Liver (tissue), 9 donors: ENCODE data around the gene CRISPLD2. TPM values are rescaled to one million over a fixed set of nuclear protein-coding genes. Genes with fewer than 3 reads are reported as not detected.

Source experiments
- DNase-seq: peaks from one replicate; pipeline ENCODE4 v3.0.0-alpha.2; 2017; ENCODE audit warnings: low spot score
- H3K27ac ChIP-seq, 2 donors: one replicate each; pipeline ENCODE4 v1.7.0; 2013; ENCODE audit warnings: inconsistent platforms in 2 of 2, low read length in 2 of 2, control low read depth in 1 of 2, low read depth in 1 of 2, mild to moderate bottlenecking in 1 of 2
- H3K27me3 ChIP-seq, 4 donors: one replicate each; pipeline versions ENCODE4 v1.6.1 to v1.7.0; 2013; ENCODE audit warnings: low read length in 3 of 4, inconsistent platforms in 1 of 4, mild to moderate bottlenecking in 1 of 4, moderate library complexity in 1 of 4; ENCODE audit not compliant: control insufficient read depth in 4 of 4, insufficient read depth in 4 of 4
- H3K36me3 ChIP-seq, 4 donors: one replicate each; pipeline versions ENCODE4 v1.6.1 to v1.7.0; 2013; ENCODE audit warnings: low read length in 3 of 4, mild to moderate bottlenecking in 3 of 4, low read depth in 1 of 4, moderate library complexity in 1 of 4; ENCODE audit not compliant: control insufficient read depth in 4 of 4, insufficient read depth in 3 of 4
- H3K4me1 ChIP-seq, 4 donors: one replicate each; pipeline versions ENCODE4 v1.6.1 to v1.7.0; 2013; ENCODE audit warnings: low read length in 3 of 4, mild to moderate bottlenecking in 3 of 4, moderate library complexity in 1 of 4; ENCODE audit not compliant: control insufficient read depth in 4 of 4, insufficient read depth in 4 of 4
- H3K4me3 ChIP-seq, 3 donors: one replicate each; pipeline versions ENCODE4 v1.6.1 to v1.7.0; 2013; ENCODE audit warnings: low read length in 3 of 3, control low read depth in 1 of 3, low read depth in 1 of 3, mild to moderate bottlenecking in 1 of 3
- H3K9ac ChIP-seq, 2 donors: one replicate each; pipeline ENCODE4 v1.7.0; 2013; ENCODE audit warnings: low read length in 2 of 2, mild to moderate bottlenecking in 2 of 2, moderate library complexity in 2 of 2, control low read depth in 1 of 2, low read depth in 1 of 2
- H3K9me3 ChIP-seq, 4 donors: one replicate each; pipeline versions ENCODE4 v1.6.1 to v1.7.0; 2013; ENCODE audit warnings: low read length in 3 of 4; ENCODE audit not compliant: control insufficient read depth in 4 of 4
- EGR1 ChIP-seq, 2 donors: IDR thresholded peaks; 2 replicates each; pipeline ENCODE4 v1.6.1; 2016 to 2018; ENCODE audit warnings: antibody characterized with exemption in 2 of 2, low read depth in 2 of 2
- FOXA2 ChIP-seq: IDR thresholded peaks from 2 replicates; pipeline ENCODE4 v1.6.1; 2016; ENCODE audit warnings: antibody characterized with exemption
- GABPA ChIP-seq, 2 donors: IDR thresholded peaks in 1 of 2; conservative IDR thresholded peaks in 1 of 2; 2 replicates each; pipeline ENCODE4 v1.6.1; 2016; ENCODE audit warnings: antibody characterized with exemption in 2 of 2, mild to moderate bottlenecking in 1 of 2, moderate library complexity in 1 of 2
- HNF4A ChIP-seq, 2 donors: conservative IDR thresholded peaks; 2 replicates each; pipeline ENCODE4 v1.6.1; 2016; ENCODE audit warnings: antibody characterized with exemption in 2 of 2, mild to moderate bottlenecking in 2 of 2
- JUND ChIP-seq, 2 donors: IDR thresholded peaks; 2 replicates each; pipeline ENCODE4 v1.6.1; 2016; ENCODE audit warnings: antibody characterized with exemption in 2 of 2
- SP1 ChIP-seq: IDR thresholded peaks from 2 replicates; pipeline ENCODE4 v1.6.1; 2018; ENCODE audit warnings: antibody characterized with exemption, mild to moderate bottlenecking
- TAF1 ChIP-seq: conservative IDR thresholded peaks from 2 replicates; pipeline ENCODE4 v1.6.1; 2016; ENCODE audit warnings: antibody characterized with exemption, mild to moderate bottlenecking
- YY1 ChIP-seq: IDR thresholded peaks from 2 replicates; pipeline ENCODE4 v1.6.1; 2016; ENCODE audit warnings: antibody characterized with exemption, mild to moderate bottlenecking
- WGBS: extraction: QIAGEN DNeasy Blood & Tissue Kit; methylation state at CpG from one replicate; pipeline ENCODE4 v1.1.7; 2013; 5-methylcytosine and 5-hydroxymethylcytosine counted together
- polyA plus RNA-seq, 2 donors: library from polyadenylated mRNA; stranded (reverse) in 1 of 2; unstranded in 1 of 2; fragments of 200-250 nt in 1 of 2; fragments of >200 nt in 1 of 2; fragmentation: Nextera tagmentation in 1 of 2; extraction: Ambion mirVana in 1 of 2; gene quantifications; one replicate each; pipeline versions ENCODE4 v1.2.1 to v1.2.3, GENCODE V29; 2013 to 2015
- total RNA-seq, 2 donors: library from RNA; depleted of rRNA; stranded (reverse); fragments of >200 nt; gene quantifications; one replicate each; pipeline ENCODE4 v1.2.3, GENCODE V29; 2014
- TF ChIP-seq, protein P1 (sequence below): IDR thresholded peaks from 2 replicates; pipeline ENCODE4 v1.6.1; 2016; ENCODE audit warnings: antibody characterized with exemption
- TF ChIP-seq, protein P2 (sequence below): IDR thresholded peaks from 2 replicates; pipeline ENCODE4 v1.6.1; 2016; ENCODE audit warnings: antibody characterized with exemption
- TF ChIP-seq, protein P3 (sequence below): IDR thresholded peaks from 2 replicates; pipeline ENCODE4 v1.6.1; 2016; ENCODE audit warnings: antibody characterized with exemption, mild to moderate bottlenecking
- TF ChIP-seq, protein P4 (sequence below): IDR thresholded peaks from 2 replicates; pipeline ENCODE4 v1.6.1; 2016; ENCODE audit warnings: antibody characterized with exemption
- TF ChIP-seq, protein P5 (sequence below): fragments of 150-350 bp; IDR thresholded peaks from 2 replicates; pipeline ENCODE4 v1.5.1; 2017; ENCODE audit warnings: improper control_type of control experiment, low read depth, low read length; ENCODE audit not compliant: missing input control
- donor health status: healthy.
- donor health status: healthy.
- donor health status: healthy.
- donor health status: healthy.
- donor health status: healthy.

The CRISPLD2 gene
- total and polyA plus RNA-seq, 4 donors, result 2.6 to 14.8 (median 4.1) TPM

DNA sequence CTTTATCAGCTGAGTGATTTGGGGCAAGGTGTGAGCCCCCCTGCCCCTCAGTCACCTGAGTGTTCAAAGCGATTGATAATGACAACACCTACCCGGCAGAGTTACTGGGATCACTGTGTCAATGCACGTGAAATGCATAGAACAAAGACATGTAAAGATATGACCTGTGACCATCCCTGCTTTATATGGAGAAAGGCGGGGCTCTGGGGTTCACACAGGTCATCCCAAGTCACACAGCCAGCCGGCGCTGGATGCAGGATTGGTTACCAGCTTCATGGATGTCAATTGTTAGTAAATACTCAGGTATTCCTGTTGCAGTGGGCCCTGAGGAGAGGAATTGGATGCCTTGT, 64.4 kb downstream of the CRISPLD2 start:
- Histone ChIP-seq H3K27me3 (no peaks in the 10 kb centered on the region), H3K4me1 (no peaks in the 10 kb centered on the region), H3K27ac (no peak overlapping the region), H3K4me3 (no peak overlapping the region), H3K9me3 (no peaks in the 10 kb centered on the region), H3K9ac (no peak overlapping the region), H3K36me3 (no peaks in the 10 kb centered on the region)
- 57% methylated on average over 6 of the region's 6 CpGs for WGBS
- TF ChIP-seq YY1, result no peak
- TF ChIP-seq, protein P1, sequence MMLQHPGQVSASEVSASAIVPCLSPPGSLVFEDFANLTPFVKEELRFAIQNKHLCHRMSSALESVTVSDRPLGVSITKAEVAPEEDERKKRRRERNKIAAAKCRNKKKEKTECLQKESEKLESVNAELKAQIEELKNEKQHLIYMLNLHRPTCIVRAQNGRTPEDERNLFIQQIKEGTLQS, result no peak
- no peak for TF ChIP-seq JUND (IDR thresholded peaks at IDR 0.05)
- TF ChIP-seq FOXA2, result no peak
- TF ChIP-seq, protein P2, sequence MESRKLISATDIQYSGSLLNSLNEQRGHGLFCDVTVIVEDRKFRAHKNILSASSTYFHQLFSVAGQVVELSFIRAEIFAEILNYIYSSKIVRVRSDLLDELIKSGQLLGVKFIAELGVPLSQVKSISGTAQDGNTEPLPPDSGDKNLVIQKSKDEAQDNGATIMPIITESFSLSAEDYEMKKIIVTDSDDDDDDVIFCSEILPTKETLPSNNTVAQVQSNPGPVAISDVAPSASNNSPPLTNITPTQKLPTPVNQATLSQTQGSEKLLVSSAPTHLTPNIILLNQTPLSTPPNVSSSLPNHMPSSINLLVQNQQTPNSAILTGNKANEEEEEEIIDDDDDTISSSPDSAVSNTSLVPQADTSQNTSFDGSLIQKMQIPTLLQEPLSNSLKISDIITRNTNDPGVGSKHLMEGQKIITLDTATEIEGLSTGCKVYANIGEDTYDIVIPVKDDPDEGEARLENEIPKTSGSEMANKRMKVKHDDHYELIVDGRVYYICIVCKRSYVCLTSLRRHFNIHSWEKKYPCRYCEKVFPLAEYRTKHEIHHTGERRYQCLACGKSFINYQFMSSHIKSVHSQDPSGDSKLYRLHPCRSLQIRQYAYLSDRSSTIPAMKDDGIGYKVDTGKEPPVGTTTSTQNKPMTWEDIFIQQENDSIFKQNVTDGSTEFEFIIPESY, result no peak
- TF ChIP-seq, protein P3, sequence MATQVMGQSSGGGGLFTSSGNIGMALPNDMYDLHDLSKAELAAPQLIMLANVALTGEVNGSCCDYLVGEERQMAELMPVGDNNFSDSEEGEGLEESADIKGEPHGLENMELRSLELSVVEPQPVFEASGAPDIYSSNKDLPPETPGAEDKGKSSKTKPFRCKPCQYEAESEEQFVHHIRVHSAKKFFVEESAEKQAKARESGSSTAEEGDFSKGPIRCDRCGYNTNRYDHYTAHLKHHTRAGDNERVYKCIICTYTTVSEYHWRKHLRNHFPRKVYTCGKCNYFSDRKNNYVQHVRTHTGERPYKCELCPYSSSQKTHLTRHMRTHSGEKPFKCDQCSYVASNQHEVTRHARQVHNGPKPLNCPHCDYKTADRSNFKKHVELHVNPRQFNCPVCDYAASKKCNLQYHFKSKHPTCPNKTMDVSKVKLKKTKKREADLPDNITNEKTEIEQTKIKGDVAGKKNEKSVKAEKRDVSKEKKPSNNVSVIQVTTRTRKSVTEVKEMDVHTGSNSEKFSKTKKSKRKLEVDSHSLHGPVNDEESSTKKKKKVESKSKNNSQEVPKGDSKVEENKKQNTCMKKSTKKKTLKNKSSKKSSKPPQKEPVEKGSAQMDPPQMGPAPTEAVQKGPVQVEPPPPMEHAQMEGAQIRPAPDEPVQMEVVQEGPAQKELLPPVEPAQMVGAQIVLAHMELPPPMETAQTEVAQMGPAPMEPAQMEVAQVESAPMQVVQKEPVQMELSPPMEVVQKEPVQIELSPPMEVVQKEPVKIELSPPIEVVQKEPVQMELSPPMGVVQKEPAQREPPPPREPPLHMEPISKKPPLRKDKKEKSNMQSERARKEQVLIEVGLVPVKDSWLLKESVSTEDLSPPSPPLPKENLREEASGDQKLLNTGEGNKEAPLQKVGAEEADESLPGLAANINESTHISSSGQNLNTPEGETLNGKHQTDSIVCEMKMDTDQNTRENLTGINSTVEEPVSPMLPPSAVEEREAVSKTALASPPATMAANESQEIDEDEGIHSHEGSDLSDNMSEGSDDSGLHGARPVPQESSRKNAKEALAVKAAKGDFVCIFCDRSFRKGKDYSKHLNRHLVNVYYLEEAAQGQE, result no peak
- no peak for DNase-seq

DNA sequence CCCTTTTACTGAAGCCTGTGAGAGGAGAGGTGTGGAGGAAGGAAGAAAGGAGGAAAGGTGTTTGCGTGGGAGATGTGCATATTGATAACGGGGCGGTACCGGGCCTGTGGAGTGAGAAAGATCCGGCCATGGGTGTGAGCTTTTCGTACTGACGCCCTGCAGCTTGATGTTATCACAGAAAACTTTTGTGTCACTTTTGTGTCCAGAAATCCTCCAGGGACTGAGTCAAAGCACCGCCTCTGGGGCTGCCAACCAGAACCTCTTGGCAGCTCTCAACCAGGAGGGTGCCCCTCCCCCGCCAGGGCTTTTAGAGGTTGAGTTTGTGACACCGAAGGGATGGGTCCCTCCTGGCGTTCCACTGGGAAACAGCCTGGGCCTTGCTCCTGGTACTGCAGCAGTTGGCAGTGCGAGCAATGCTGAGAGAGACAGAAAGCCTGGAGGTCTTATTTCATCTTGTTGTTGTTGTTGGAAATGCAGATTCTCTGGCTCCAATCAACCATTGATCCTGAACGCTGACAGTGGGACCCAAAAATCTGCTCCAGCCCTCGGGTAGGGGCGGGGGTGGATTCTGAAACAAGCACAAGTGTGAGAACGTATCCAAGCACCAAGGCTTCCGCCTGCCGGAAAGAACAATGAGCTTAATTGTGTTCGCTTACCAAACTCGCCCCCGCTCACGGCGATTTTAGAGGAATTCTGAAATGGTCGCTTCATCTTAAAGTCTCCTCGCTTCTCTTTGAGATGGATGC, 65.0 kb downstream of the CRISPLD2 start:
- no peaks in the 10 kb centered on the region for H3K9me3 ChIP-seq
- H3K4me3 ChIP-seq, result no peak overlapping the region
- H3K27ac ChIP-seq, result no peak overlapping the region
- H3K9ac ChIP-seq, result no peak overlapping the region
- no peaks in the 10 kb centered on the region for H3K4me1 ChIP-seq
- no peaks in the 10 kb centered on the region for H3K27me3 ChIP-seq
- WGBS, result 65% methylated on average over 25 of the region's 25 CpGs
- no peak for TF ChIP-seq YY1
- TF ChIP-seq, protein P4, sequence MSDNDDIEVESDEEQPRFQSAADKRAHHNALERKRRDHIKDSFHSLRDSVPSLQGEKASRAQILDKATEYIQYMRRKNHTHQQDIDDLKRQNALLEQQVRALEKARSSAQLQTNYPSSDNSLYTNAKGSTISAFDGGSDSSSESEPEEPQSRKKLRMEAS, result no peak
- no peak for TF ChIP-seq HNF4A (conservative IDR thresholded peaks at IDR 0.05)
- no peak for TF ChIP-seq TAF1
- TF ChIP-seq, protein P5, sequence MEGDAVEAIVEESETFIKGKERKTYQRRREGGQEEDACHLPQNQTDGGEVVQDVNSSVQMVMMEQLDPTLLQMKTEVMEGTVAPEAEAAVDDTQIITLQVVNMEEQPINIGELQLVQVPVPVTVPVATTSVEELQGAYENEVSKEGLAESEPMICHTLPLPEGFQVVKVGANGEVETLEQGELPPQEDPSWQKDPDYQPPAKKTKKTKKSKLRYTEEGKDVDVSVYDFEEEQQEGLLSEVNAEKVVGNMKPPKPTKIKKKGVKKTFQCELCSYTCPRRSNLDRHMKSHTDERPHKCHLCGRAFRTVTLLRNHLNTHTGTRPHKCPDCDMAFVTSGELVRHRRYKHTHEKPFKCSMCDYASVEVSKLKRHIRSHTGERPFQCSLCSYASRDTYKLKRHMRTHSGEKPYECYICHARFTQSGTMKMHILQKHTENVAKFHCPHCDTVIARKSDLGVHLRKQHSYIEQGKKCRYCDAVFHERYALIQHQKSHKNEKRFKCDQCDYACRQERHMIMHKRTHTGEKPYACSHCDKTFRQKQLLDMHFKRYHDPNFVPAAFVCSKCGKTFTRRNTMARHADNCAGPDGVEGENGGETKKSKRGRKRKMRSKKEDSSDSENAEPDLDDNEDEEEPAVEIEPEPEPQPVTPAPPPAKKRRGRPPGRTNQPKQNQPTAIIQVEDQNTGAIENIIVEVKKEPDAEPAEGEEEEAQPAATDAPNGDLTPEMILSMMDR, result no peak
- TF ChIP-seq, protein P3, result no peak
- no peak for TF ChIP-seq SP1
- TF ChIP-seq, protein P1, result no peak
- TF ChIP-seq, protein P2, result no peak
- TF ChIP-seq GABPA (IDR thresholded peaks at IDR 0.05 in 1 of 2, conservative IDR thresholded peaks at IDR 0.05 in 1 of 2), result no peak
- no peak for TF ChIP-seq EGR1 (IDR thresholded peaks at IDR 0.05; ENCODE audit: low read depth in 2 of 2)
- no peaks in the 10 kb centered on the region for H3K36me3 ChIP-seq
- DNase-seq, result no peak
